ENCODE results near the gene AUTS2.

GRCh38 chr7:70393956-70394355 is 795.7 kb downstream of the AUTS2 start:
- TF ChIP-seq CTCF (conservative IDR thresholded peaks at IDR 0.05 in 1 of 2, IDR thresholded peaks at IDR 0.05 in 1 of 2; ENCODE audit: low read depth in 1 of 2, low read length in 2 of 2) (no peak), EZH2 (IDR thresholded peaks at IDR 0.05; ENCODE audit: low read length, missing control alignments) (no peak)
